OCI-LY1 (cell line): ENCODE data around the gene EIPR1.

ENCODE experiments used
- CTCF ChIP-seq: fragments of 200-600 bp; sonication (generic), shearing (Covaris generic); IDR thresholded peaks from 2 replicates; pipeline ENCODE4 v1.5.1; 2017; ENCODE audit warnings: mild to moderate bottlenecking, antibody characterized with exemption, low read length, moderate library complexity, mixed read lengths
- EZH2 ChIP-seq: fragments of 200-600 bp; sonication (generic), shearing (Covaris generic); IDR thresholded peaks from 2 replicates; pipeline ENCODE4 v1.8.0; 2017; ENCODE audit warnings: borderline replicate concordance, mixed run types, mild to moderate bottlenecking, antibody characterized with exemption, low read length, moderate library complexity, mixed read lengths

DNA sequence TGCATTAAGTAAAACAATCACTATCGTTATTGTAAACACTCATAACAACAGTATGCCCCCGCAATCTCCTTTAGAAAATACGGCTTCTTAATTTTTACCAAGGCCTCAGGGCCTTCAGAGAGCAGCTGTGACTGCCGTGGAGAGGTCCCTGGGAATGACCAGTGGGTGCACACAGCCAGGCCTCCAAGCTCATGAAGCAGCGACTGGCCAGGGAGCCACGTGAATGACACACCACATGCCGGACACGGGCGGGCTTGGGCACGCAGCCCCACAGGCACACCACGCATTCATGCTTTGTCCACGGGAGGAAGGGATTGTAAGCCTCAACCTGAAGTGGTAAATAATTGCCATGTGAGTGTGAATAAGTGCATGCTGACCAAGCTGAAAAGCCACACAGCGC is 121.0 kb downstream of the EIPR1 start:
- no peak for TF ChIP-seq CTCF
- no peak for TF ChIP-seq EZH2
